HT1080 (cell line): ENCODE data around the gene TNFSF10. TPM values are rescaled to one million over a fixed set of nuclear protein-coding genes. Genes with fewer than 3 reads are reported as not detected.

Experiments
- DNase-seq: peaks from one replicate; pipeline ENCODE4 v3.0.0-alpha.2; 2015; ENCODE audit warnings: low read depth
- total RNA-seq: library from RNA; depleted of rRNA; stranded (reverse); fragments of >200 nt; shearing (Covaris generic); gene quantifications from 2 replicates; pipeline ENCODE4 v1.2.3, GENCODE V29; 2014

TNFSF10 gene
- total RNA-seq, 1 experiment from 2014 or later: not detected

DNA sequence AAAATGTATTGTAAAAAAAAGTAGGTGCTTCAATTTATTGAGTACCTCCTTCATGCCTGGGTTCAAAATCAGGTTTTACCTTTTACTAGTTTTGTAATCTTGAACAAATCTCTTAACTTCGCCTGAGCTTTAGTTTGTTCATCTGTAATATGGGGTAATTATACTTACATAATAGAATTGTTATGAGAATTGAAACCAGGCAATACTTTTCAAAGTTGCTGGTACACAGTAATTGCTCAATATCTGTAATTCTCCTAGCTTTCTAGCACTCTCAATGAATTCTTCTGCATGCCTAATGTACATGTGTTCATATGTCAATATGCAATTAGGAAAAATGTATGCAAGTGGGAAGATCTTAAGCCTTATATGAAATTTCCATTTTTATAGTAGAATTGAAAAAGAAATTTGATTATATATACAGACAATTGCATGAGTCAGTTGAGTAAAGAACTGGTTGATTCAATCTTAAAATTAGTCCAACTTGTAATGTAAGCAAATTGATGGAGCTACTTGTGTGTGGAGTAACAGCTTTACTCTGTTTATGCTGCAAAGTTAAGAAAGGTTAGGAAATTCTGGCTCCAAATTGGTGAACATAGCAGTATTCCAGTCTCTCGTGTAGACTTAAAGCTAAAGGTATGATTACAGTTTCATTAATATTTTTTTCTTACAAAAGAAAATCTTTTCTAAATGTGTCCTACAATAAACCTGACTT lies 4.1 kb downstream of the TNFSF10 start:
- no peak for DNase-seq

DNA sequence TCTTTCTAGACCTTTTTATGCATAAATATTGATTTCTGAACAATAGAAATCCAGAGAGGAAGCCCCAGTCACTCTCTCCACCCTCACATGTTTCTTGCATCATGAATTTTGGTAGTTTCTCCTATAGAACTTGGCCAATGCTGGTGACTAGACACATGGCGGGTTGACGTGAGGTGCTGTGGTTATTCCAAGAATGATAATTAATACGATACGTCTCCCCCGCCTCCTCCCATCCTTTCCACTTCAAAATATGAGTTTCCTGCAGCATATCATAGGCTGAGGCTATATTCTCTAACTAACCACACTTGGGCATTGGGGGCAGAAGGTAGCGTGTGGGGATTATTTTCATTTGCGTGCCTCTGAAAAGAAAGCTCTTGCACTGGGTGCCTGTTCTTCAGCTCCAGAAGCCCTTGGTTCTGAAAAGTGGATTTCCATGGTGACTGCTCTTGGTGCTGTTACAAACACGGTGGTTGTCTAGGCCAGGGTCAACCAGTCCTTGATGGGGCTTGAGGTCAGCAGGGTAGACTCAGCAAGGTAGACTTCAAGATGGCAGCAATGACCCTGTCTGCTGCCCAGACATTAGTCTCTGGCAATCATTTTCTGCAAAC lies 5.3 kb downstream of the TNFSF10 start:
- DNase-seq: no peak

- peak; percentile 83 for DNase-seq
Measured at GRCh38 chr3:172516318-172517214, 6.7 kb downstream of the TNFSF10 start.

GRCh38 chr3:172515130-172515918 lies 7.9 kb downstream of the TNFSF10 start:
- no peak for DNase-seq

- DNase-seq: no peak
Measured at GRCh38 chr3:172514678-172515077, 8.6 kb downstream of the TNFSF10 start.

DNA sequence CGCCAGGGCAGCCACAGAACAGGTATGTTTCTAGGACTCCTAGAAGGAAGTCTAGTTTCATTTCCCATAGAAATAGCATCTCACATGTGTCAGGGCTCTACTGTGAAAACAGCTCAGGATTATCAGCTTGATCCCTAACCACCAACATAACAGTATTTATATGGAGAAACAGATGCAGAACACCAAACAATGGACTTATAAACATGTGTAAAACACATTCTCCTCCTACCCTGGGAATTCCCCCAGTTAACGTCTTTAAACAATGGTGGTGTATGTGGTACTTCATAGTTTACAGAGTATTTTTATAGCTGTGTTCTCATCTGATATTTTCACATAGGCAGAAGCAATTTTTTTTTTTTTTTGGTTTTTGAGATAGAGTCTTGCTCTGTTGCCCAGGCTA lies 9.7 kb downstream of the TNFSF10 start:
- no peak for DNase-seq

GRCh38 chr3:172511783-172512762 lies 11.2 kb downstream of the TNFSF10 start:
- DNase-seq: peak; percentile 36

- no peak for DNase-seq
Measured at GRCh38 chr3:172506094-172506493, 17.1 kb downstream of the TNFSF10 start.

DNA sequence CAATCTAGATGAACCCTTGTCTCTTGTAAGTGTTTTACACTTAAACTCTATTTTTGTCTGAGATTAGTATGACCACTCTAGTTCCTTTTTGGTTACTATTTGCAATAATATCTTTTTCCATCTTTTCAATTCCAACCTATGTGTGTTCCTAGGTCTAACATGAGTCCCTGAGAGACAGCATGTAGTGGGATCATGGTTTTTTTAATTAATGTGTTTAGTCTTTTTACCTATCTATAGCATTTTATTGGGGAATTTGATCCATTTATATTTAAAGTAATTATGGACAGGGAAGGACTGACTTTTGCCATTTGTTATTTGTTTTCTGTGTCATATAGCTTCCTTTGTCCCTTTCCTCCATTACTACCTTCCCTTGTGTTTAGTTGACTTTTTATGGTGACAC lies 21.7 kb downstream of the TNFSF10 start:
- no peak for DNase-seq

DNA sequence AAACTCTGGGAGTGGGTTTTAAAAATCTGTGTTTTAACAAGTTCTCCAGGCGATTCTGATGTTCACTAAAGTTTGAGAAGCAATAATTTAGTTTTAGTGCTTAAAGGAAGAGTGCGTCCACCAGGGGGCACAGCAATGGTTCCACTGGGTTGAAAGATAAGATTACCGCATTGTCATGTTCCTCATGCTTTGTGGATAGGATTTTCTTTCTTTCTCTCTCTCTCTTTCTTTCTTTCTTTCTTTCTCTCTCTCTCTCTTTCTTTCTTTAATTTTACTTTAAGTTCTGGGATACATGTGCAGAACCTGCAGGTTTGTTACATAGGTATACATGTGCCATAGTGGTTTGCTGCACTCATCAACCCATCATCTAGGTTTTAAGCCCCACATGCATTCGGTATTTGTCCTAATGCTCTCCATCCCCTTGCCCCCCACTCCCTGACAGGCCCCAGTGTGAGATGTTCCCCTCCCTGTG lies 33.0 kb downstream of the TNFSF10 start:
- DNase-seq: peak; percentile 64

DNA sequence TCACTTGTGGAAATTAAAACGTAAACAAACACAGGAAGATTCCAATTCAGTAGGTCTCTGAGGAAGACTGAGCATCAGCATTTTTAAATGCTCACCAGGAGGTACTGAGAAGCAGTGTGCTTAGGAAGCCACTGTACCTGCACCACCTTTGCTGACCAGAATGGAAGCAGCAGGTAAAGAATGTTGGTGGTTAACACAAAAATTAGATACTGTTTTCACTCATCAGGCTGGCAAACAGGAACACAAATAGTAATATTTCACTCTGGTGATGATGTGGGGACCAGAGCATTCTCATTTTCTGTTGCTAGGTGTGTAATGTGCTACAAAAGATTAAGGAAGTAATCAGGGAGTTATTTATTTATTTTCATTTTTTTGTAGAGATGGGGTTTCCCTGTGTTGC lies 45.1 kb downstream of the TNFSF10 start:
- DNase-seq: no peak

GRCh38 chr3:172476347-172476746 lies 46.9 kb downstream of the TNFSF10 start:
- DNase-seq: no peak

- no peak for DNase-seq
Measured at GRCh38 chr3:172475703-172476102, 47.5 kb downstream of the TNFSF10 start.

GRCh38 chr3:172471903-172472302 lies 51.3 kb downstream of the TNFSF10 start:
- DNase-seq: no peak

- DNase-seq: no peak
Measured at GRCh38 chr3:172470588-172470987, 52.6 kb downstream of the TNFSF10 start.

GRCh38 chr3:172467170-172467824 lies 55.9 kb downstream of the TNFSF10 start:
- DNase-seq: peak; percentile 80

DNA sequence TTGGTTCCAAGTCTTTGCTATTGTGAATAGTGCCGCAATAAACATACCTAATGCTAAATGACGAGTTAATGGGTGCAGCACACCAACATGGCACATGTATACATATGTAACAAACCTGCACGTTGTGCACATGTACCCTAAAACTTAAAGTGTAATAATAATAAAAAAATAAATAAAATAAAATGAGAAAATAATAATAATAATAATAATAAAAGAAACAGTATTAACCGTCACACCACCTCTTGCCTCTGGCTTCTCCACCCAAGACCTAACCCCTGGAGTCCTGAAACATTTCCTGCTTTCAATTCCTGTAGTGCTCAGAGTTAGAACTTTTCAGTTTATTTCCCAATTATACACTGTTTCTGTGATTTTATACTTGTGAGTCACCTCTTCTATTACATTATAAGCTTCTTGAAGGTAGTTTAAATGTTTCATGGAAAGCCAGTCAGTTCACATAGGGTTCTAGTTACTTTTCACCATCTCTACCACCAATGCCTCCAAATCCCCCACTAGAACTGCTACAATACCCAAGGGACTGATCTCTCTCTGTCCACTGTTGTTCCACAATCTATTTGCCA lies 56.6 kb downstream of the TNFSF10 start:
- DNase-seq: no peak

DNA sequence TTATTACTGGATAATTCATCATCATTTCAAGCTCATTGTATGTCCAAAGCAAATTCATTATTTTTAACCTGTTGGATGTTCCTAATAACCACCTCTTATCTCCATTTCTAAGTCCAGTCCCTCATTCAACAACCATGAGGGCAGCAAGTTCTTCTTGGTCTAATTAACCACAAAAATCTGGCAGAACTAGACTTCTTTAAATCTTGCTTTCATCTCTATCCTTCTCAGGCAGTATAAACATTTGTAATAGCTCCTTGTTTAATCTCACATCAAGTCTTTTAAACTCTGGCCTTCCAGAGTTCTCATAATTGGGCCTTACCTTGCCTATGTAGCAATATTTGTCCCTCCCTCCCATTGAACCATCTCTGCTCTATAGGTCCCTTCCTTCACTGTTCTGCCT lies 57.9 kb downstream of the TNFSF10 start:
- no peak for DNase-seq

- no peak for DNase-seq
Measured at GRCh38 chr3:172464306-172464705, 58.9 kb downstream of the TNFSF10 start.
